ENCODE data around the gene COQ8A. TPM values are rescaled to one million over a fixed set of nuclear protein-coding genes. Genes with fewer than 3 reads are reported as not detected.
"Not testable (repeated sequence)": the region's sequence is repeated elsewhere in the genome, so short reads cannot be mapped to it uniquely, and the experiment has no call there.

COQ8A gene
- polyA plus RNA-seq, 3 donors: 32.2 to 39.2 (median 35.4) TPM

DNA sequence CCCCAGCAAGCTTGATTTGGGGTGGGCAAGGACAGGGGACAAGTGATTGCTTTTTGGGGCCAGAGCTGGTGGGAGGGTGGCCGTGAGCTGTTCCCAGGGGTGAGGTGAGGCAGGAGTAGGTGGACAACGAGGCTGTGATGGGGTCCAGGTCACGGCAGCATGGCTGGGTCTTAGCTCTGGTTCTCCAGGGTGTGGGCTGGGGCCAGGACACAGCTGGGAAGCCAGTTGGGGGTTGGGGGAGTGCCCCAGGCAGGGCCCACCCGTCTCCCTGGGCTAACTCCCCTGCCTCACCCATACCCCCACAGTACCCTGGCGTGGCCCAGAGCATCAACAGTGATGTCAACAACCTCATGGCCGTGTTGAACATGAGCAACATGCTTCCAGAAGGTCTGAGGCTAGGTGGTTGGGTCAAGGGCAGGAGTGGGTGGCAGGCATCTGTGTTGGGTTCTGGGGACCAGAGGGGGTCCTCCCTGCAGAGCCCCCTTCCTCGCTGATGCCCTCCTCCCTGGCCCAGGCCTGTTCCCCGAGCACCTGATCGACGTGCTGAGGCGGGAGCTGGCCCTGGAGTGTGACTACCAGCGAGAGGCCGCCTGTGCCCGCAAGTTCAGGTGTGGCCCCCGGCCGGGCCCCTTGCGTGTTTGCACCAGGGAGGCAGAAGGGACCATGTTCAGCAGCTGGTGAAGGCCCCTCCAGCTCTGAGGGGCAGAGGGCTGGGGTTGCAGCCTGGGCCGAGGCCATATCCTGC is 43.3 kb downstream of the COQ8A start:
- DNase-seq: no peak

DNA sequence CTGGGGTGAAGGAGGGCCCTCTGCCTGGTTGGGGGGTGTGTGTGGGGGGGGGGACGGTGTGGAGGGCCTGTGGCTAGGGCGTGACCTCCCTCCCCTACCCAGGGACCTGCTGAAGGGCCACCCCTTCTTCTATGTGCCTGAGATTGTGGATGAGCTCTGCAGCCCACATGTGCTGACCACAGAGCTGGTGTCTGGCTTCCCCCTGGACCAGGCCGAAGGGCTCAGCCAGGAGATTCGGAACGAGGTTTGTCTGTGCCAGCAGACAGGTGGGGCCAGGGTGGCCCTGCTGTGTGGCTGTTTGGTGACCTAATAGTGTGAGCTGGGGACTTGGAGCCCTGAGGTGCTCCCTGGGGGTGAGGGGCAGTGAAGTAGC is 43.9 kb downstream of the COQ8A start:
- DNase-seq: no peak

DNA sequence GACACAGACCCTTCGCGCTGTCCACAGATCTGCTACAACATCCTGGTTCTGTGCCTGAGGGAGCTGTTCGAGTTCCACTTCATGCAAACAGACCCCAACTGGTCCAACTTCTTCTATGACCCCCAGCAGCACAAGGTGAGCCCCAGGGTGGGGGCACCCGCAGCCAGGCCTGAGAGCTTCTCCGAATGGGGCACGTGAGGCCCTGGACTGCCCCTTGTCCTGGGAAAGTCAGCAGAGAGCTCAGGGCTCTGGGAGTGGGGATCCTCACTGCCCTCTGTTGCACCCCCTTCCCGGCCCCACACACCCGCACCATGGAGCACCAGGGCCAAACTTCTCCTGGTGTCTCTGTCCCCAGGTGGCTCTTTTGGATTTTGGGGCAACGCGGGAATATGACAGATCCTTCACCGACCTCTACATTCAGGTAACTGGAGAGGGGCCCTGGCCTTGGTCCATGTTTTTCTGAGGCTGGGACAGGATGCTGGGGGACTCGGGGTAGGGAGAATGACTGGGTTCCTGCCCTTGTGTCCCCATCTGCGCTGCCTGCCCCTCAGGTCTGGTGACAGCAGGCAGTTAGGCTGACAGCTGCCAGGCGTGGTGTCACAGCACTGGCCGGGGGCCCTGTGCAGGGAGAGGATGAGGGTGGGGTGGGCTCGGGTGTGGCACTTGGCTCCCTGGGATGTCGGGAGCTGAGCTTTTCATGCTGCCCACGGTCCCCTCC is 44.6 kb downstream of the COQ8A start:
- no peak for DNase-seq

DNA sequence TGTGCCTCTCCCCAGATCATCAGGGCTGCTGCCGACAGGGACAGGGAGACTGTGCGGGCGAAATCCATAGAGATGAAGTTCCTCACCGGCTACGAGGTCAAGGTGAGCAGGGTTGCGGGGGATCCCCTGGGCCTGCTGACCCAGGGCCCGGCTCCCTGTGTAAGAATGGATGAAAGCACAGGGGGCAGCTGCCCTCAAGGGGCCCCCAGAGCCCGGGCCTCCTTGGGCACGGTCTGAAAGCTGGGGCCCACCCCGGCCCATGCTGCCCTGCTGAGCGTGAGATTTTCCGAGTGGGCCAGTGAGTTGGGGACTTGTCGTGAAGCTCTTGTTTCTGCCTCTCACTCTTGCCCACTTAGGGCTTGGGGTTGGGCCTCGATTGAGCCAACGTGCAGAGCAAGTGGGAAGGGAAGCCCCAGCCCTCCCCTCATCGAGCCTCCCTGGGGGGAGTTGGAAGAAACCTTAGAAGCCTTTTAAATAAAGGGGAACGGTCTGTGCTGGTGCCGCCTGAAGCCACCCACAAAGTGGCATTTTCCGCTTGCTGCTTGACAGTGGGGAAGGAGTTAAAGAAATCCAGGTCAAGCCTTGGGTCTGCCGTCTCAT is 45.2 kb downstream of the COQ8A start:
- no peak for DNase-seq

DNA sequence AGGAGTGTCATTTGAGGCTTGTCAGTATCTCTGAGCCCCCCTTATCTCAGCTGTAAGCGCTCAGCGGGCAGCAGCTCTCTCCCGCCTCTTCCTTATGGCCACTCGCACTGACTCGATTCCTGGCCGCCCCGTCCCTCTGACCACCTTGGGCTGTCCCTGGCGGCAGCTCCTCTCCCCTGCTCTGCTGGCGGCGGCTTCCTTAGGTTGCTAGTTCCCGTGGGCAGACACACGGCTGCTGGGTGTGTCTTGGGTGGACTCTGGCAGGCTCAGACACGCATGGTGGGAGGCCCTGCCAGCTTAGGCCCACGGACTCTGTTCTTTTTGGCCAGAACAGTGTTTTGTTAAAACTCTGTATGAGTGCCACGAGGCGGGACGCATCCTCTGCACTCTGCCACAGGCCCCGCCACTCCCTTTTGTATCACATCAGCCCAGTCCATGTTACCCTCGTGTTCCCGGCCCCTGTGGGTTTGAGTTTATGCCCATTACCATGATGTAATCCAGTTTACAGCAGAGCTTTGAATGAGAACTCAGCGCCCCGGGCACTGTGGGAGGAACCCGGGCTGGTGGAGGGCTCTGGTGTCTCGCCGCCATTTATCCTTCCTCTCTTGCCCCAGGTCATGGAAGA is 45.9 kb downstream of the COQ8A start:
- DNase-seq: no peak

DNA sequence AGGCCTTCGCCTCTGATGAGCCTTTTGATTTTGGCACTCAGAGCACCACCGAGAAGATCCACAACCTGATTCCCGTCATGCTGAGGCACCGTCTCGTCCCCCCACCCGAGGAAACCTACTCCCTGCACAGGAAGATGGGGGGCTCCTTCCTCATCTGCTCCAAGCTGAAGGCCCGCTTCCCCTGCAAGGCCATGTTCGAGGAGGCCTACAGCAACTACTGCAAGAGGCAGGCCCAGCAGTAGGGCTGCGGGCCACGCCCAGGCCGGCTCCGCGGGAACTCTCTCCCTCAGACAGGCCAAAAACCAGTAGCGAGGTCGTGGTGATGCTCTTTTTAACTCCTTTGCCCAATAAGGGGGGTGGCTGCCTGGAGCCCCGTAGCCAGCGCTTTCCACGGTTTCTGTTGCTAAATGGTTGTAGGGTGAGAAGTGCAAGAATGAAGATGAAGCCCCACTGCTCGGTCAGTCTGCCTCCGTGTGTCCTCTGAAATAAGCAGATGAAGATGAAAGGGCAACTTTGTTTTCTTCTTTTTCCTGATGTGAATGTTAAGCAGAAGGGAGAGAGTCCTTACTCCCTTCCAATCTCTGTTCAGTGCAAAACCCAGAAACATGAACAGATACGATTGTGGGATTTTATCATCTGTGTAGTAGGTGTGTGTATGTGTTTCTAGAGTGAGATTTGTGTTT is 46.5 kb downstream of the COQ8A start:
- no peak for DNase-seq

DNA sequence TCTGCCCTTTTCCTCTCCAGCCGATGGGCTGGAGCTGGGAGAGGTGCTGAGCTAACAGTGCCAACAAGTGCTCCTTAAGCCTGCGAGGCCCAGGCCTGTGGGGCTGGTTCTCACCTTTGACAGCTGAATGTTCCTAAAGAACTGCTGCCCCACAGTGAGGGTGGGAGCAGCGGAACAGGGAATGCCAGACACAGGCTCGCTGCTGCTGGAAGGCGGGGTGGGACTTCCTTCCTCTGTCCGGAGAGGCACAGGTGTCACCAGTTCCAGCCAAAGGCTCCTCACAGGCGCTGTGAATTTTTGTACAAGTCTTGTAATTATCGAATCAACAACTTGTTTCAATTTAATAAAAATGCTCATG is 47.1 kb downstream of the COQ8A start:
- no peak for DNase-seq

DNA sequence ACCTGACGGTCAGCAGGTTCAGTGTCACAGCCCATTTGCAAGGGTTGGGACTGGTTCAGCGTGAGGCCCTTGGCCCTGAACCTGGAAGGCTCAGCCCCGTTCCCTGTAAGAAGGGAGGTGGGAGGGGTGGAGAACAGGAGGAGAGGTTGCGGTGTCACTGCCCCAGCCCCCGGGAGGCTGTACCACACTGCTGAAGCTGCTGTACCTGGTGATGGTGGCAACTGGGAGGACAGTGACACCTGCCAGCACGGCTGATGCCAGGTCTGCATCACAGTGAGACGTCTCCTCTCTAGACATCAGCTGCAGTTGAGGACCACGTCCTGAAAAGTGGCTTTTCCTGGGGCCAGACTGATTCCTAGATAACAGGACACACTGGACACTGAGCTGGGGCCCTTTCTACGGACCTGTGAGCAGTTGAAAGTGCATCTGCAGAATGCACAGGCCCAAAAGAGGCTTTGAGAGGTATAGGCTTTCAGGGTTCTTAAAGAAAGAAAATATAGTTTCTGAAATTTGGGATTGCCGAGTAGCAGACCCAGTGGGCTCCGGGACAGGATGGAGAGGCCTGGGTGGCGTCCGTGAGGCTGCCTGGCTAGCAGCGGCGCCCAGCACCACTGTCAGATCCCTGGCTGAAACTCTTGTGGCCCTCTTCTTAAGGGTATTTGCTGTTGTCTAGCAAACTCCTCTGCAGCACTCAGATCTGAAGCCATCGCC is 47.7 kb downstream of the COQ8A start:
- DNase-seq: no peak

DNA sequence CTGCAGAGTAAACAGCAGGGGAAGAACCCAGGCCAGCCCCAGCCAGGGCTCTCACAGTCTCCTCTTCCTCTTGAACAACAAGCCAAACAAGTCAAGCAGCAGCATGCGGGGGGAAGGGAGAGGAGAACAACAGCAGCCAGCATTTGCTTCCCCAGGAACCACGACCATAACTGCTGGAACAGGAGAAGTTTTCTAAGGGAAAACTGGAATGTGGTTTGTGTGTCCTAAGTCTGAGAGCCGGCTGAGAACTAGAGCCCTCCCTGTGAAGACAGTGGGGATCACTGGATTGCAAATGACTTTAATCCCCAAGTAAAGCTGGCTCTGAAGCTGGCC is 48.2 kb downstream of the COQ8A start:
- no peak for DNase-seq

DNA sequence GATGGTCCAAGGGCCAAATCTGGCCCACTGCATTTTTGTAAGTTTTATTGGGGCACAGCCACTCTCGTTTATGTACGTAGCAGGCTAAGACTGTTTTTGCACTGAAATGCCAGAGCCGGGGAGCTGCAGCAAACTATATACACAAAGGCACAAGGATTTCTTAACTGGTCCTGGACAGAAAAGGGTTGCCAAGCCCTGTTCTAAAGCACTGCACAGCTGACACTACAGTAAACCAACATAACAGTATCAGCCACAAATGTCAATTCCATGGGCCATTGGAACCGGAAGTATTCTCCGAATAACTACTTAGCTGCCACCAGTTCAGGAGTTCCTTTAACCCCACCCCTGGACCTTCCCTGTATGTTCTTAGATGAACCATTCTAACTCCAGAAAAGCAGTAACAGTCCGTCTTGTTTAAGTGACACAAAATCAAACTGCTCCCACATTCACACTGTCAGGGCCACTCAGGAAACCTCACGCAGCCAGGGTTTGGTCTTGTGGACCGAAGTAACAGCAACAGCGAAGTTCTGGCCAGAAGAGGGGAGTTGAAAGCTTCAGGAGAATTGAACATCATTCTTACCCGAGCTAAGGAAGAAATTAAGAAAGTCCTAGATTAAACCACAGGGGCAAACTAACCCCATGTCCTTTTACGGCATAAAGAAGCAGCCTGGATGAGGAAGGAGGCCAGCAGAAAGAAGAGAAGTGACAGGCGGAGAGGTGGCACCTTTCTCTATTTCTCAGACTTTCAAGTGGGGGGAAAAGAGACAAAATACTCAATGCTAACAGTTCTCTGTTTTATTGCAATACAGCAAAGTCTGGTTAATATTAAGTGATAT is 49.2 kb downstream of the COQ8A start:
- DNase-seq: no peak

DNA sequence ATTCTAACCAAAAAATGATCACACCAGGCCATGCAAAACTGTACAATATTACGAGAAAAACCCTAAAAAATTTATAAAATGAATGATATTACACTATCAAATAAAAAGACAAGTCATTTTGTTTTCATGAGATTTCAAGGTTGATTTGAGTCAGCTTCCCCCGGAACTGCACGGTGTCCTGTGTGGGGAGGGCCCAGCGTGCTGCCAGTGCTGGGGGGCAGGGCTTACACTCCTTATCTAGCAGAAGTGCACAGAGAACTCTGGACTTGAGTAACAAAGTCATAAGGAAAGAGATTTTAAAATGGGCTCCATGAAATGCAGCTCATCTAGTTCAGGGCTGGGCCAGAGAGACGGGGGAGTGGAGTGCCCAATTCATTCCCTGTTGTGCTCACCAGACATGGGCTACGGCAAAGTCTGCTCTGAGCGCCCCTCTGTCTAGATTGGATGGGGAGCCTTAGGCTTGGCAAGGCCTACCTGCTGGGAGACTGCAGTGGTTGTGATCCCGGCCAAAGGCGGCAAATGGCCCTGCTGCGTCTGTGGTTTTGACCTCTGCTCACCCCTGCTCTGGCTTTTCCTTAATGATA is 50.1 kb downstream of the COQ8A start:
- DNase-seq: no peak

DNA sequence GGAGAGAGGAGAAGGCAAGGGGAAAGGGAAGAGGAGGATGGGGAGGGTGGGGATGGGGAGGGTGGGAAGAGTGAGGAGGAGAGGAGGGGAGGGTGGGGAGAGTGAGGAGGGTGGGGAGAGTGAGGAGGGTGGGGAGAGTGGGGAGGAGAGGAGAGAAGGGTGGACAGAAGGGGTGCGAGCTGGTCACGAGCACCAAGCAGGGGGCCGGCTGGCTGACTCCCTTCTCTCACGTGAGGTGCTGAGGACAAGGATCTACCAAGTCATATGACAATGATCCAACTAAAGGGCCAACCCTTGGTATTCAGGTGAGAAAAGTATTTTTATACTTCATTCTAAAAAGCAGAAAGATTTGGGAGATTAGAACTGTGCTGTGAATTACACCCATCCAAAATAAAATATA is 51.8 kb downstream of the COQ8A start:
- no peak for DNase-seq

DNA sequence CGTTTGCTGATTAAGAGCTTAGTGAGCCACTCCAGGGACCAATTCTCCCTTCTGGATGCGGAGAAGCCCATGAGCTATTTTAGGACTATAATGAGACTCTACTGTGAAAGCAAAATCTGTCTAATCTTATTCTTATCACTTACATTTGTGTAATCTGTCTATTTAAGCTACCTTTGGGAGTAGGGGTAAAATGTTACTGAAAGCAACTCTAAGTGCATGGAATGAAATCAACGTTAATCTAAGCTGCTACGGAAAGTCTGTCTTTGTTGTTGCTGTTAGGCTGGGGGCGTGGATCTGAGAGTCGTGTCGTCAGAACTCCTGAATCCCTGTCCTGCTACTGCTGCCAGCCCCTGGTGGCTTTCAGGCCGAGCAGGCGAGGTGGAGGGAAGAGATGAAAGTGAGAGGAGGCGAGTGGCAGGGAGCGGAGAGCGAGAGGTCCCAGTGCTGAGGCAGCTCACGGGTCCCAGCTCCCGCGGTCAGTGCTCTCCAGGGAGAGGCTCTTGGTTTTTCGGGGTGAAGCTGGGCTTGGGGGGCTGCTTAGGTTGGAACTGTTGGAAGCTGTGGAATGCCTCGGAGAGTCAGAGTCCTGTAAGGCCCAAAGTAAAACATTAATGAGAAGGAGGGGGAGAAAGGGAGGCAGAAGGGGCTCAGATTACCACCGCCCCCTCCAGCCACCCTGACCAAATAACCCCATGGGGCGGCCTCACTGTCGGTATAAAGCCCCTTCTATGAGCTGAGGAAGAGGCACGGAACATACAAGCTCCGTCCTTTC is 53.9 kb downstream of the COQ8A start:
- peak; percentile 34 for DNase-seq

DNA sequence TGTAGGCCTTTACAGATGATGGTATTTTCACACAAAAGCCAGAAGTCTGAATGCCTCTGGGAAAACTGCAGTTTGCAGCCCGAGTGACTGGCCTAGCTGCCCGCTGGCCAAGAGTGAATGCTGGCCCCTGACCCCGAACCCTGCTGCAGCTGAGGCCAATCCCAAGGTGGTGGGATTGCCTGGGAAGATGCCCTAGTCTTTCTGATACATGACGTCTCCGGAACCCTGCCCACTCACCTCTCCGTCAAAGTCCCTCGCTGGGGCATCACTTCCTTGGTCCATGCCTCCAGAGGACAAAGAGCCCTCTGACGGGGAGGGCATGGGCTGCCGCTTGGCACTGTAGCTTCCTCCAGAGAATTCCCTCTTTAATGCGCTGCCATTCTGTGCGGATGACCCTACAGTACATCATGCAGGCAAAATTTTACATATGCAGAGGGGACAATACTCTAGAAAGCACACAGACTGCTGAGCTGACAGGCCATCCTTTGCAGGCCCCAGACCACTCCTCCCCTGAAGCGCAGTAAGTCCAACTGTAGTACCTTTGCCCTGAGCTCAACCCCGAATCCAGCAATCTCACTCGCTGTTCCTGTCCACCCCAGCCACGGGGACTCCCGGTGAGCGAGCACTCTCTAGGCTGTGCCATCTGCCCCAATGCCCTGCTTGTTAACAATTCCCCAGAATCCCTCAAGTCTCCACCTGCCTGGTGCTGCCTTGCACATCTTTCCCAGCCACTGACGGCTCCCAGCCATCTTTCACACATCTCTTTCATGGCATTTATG is 54.7 kb downstream of the COQ8A start:
- DNase-seq: no peak

DNA sequence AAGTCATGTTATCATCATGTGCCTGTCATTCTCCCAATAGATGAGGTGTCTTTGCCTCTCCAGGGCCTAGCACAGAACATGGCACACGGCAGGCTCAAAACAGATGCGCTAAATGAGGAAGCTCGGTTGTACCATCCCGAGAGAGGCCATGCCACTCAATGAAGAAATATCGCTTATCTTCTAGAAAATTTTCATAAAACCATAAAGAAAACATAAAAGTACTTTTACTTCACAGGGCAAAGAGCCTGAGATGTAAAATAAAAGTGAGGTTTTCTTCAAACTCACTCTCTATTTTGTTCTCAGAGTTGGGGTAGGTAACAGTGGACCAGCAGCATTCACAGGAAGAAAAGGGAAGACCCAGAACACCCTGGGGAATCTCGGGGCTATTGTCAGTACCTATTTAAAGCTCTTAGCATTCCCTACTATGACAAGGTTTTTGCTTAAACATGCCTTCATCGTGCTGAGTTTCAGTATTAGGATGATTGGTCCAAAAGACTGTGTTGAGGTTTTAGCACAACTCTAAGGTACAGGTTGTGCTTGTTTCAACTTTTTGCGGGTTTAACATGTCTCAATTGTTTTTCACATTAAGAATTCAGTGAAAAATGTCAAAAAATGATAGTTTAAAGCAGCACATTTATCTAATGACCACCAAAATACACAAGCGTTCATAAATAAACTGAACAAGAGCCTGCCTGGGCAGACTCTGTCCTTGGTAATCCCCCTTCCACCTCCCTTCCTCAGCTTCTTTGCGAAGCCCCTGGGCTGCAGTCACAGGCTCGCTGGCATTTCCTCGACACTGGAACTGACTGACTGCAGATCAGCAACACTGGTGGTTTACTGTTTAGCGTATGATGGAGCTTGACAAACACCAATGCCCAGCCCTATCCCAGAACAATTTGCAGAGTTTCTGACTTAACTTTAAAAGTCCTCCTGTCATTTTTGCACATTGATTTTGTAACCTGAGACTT is 55.6 kb downstream of the COQ8A start:
- no peak for DNase-seq

DNA sequence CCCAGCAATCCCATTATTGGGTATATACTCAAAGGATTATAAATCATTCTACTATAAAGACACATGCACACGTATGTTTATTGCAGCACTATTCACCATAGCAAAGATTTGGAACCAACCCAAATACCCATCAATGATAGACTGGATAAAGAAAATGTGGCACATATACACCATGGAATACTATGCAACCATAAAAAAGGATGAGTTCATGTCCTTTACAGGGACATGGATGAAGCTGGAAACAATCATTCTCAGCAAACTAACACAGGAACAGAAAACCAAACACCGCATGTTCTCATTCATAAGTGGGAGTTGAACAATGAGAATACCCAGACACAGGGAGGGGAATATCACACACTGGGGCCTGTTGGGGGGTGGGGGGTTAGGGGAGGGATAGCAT is 59.5 kb downstream of the COQ8A start:
- not testable (repeated sequence) for DNase-seq

DNA sequence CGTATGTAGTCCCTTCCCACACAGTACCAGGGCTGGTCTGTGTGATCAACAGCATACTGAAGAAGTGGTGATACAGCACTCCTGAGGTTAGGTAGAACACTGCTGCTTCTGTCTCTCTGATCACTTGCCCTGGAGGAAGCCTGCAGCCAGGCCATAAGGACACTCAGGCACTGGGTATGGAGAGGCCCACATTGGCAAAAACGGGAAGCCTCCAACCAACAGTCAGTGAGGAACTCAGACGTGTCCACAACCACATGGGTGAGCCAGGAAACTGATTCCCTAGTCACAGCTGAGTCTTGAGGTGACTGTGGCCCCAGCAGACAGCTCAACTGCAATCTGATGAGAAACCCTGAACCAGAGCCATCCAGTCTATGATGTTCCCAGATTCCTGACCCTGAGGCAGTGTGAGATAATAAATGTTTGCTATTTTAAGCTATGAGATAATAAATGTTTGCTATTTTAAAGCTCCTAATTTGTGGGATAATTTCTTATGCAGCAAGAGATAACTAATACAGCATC is 62.5 kb downstream of the COQ8A start:
- DNase-seq: no peak

All from renal pelvis (tissue), 4 donors.